ENCODE measurements around the gene GSG1L. TPM values are rescaled to one million over a fixed set of nuclear protein-coding genes. Genes with fewer than 3 reads are reported as not detected.

The GSG1L gene
- total RNA-seq, 1 donor from 2014 or later, result not detected

DNA sequence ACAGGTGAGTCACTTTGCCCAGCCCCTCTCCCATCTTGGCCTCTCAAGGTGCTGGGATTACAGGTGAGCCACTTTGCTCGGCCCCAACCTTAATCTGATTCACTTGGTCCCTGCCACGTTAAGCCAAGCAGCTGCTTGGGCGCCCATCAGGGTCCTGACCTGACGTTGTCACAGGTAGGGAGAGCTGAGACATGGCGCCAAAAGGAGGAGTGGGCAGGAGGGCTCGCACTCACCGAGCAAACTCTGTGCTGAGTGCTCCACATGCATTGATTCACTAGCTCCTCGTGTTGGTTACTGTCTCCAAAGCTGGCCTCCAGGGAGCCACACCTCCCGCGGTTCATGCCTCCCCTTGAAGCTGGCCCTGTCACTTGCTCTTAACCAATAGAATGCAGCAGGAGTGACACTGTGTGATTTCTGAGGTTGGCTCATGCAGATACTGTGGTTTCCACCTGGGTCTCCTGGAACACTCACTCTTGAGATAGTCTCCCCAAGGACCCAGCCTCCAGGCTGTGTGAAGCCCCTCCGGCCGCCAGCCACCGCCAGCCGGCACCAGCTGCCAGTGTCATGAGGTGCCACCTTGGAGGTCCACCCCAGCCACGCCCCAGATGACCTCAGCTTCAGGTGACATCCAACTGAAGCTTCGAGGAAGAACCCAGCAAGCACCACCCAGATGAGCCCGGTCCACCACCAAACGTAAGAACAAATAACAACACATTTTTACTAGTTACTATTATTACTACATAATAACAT, 223.0 kb downstream of the GSG1L start:
- H3K4me3 Mint-ChIP-seq, result no peak overlapping the region
- no peak for TF ChIP-seq CTCF (conservative IDR thresholded peaks at IDR 0.05)
- peaks cover 10% of the 10 kb centered on the region for H3K27me3 Mint-ChIP-seq (ENCODE audit: low read depth)
- H3K27ac Mint-ChIP-seq (ENCODE audit: unreplicated experiment), result no peak overlapping the region
- peaks cover 5% of the 10 kb centered on the region for H3K9me3 Mint-ChIP-seq
- H3K4me1 Mint-ChIP-seq, result peaks cover 25% of the 10 kb centered on the region
- no peaks in the 10 kb centered on the region for H3K36me3 Mint-ChIP-seq (ENCODE audit: low read depth)
- no peak for DNase-seq (ENCODE audit: low read depth, low spot score)

DNA sequence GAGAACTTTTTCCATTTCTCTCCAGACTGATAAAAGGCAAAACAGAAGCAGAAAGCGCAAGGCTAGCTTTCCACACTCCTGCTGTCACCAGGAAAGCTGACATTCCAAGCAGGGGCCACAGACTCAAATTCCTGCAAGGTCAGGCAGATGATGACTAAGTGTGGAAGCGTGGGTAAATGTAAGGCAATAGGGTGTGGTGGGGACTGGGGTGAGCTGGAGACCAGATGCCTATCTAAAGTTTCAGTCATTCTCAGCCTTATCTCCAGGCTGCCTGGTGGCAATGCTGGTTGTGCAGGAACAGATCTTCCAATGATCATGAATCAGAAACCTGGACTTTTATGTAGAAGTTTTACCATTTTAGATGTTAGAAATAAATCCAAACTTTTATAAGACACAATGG, 224.1 kb downstream of the GSG1L start:
- no peak for DNase-seq (ENCODE audit: low read depth, low spot score)
- Mint-ChIP-seq H3K9me3 (peaks cover 5% of the 10 kb centered on the region), H3K4me1 (peaks cover 17% of the 10 kb centered on the region), H3K36me3 (ENCODE audit: low read depth) (no peaks in the 10 kb centered on the region), H3K27ac (ENCODE audit: unreplicated experiment) (no peak overlapping the region), H3K27me3 (ENCODE audit: low read depth) (peaks cover 18% of the 10 kb centered on the region), H3K4me3 (no peak overlapping the region)
- TF ChIP-seq CTCF (conservative IDR thresholded peaks at IDR 0.05), result no peak

DNA sequence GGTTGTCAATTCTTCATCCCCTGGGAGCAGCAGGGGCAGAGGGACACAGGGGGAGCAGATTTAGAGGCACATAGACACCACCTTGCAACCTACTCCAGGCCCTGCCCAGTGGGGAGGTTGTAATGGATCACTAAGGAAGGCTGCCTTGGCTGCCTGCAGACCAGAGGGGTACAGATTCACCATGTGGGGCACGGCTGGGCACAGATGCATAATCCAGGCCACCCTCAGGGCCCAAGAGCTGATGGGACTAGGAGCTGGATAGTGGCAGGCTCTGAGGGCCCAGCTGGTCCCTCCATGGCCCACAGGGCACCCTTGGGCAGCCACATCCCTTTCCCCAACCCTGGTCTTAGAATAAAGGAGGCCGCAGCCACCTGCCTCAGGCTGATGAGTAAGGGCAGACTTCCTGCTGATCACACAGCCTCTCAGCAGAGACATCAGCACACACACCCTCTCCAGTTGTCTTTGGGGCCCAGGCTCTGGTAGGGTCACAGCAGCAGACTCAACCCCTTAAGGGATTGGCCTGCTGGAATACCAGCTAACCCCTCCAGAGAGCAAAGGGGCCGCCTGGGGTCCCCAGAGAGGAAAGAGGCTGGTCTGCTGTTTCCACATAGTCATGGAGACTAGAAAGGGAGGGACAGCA, 224.9 kb downstream of the GSG1L start:
- Mint-ChIP-seq H3K9me3 (peaks cover 5% of the 10 kb centered on the region), H3K4me1 (peaks cover 9% of the 10 kb centered on the region), H3K36me3 (ENCODE audit: low read depth) (no peaks in the 10 kb centered on the region), H3K27me3 (ENCODE audit: low read depth) (peaks cover 18% of the 10 kb centered on the region), H3K27ac (ENCODE audit: unreplicated experiment) (no peak overlapping the region), H3K4me3 (no peak overlapping the region)
- no peak for TF ChIP-seq CTCF (conservative IDR thresholded peaks at IDR 0.05)
- no peak for DNase-seq (ENCODE audit: low read depth, low spot score)

DNA sequence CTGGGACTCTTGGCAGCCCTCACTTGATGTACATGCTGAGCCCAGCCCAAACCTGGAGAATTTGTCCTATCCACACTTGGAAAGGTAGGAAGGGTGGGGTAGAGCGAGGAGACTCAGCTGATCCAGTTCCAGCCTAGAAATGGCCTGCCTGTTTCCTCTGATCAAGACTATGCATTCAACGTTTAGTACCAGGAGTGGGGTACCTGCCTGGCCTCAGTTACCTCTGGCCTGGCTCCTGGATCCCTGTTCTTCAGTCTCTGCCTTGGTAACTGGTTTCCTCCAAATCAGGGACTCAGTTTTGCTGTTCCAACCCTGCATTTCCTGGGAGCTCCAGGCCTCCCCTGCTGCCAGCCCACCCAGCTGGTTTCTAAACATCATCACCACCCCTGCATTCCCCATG, 233.5 kb downstream of the GSG1L start:
- TF ChIP-seq CTCF (conservative IDR thresholded peaks at IDR 0.05), result no peak

GRCh38 chr16:27828671-27829070, 234.8 kb downstream of the GSG1L start:
- H3K36me3 Mint-ChIP-seq (ENCODE audit: low read depth), result no peaks in the 10 kb centered on the region
- H3K4me1 Mint-ChIP-seq, result no peaks in the 10 kb centered on the region
- no peak overlapping the region for H3K27ac Mint-ChIP-seq (ENCODE audit: unreplicated experiment)
- H3K27me3 Mint-ChIP-seq (ENCODE audit: low read depth), result peaks cover 38% of the 10 kb centered on the region
- no peak overlapping the region for H3K4me3 Mint-ChIP-seq
- no peak for DNase-seq (ENCODE audit: low read depth, low spot score)
- peaks cover 6% of the 10 kb centered on the region for H3K9me3 Mint-ChIP-seq
- no peak for TF ChIP-seq CTCF (conservative IDR thresholded peaks at IDR 0.05)

More for the DNA sequence above, 233.5 kb downstream of the GSG1L start:
- Mint-ChIP-seq H3K27me3 (ENCODE audit: low read depth) (peaks cover 37% of the 10 kb centered on the region), H3K9me3 (peaks cover 6% of the 10 kb centered on the region), H3K4me3 (no peak overlapping the region), H3K36me3 (ENCODE audit: low read depth) (no peaks in the 10 kb centered on the region), H3K4me1 (no peaks in the 10 kb centered on the region), H3K27ac (ENCODE audit: unreplicated experiment) (no peak overlapping the region)
- no peak for DNase-seq (ENCODE audit: low read depth, low spot score)

All from neural crest cell (in vitro differentiated cells).